HepG2 (cell line): ENCODE results near the gene PCDHGA10. TPM values are rescaled to one million over a fixed set of nuclear protein-coding genes. Genes with fewer than 3 reads are reported as not detected.

Source experiments
- ATAC-seq: fragments of 200-7000 bp; cut with Tn5 transposase; 3 replicates; pipeline ENCODE4 v1.9.1; 2020; ENCODE audit warnings: mild to moderate bottlenecking, moderate library complexity
- BruUV-seq: library from RNA; stranded (reverse); fragments of 400-500 nt; replicated peaks from 2 replicates; lab custom pipeline; 2021; lab: Mats Ljungman, UMichigan
- CTCF ChIA-PET: fragments of 300-600 bp; formaldehyde crosslinking; extraction: SDS; loops from one replicate; lab custom pipeline; 2021; ENCODE audit warnings: low total read pairs, inconsistent platforms, low intra/inter-chr PET ratio; lab: Yijun Ruan, JAX
- POLR2A ChIA-PET: fragments of 350-600 bp; sonication (Branson Sonifier 250); formaldehyde crosslinking; loops from one replicate; lab custom pipeline; 2020; ENCODE audit warnings: antibody characterized with exemption, inconsistent platforms; lab: Yijun Ruan, JAX
- DNase-seq: peaks from one replicate; pipeline ENCODE4 v3.0.0-alpha.2; 2015; ENCODE audit warnings: low spot score
- FAIRE-seq: peaks from 3 replicates; lab custom pipeline; 2011; peaks lifted over from hg19 to GRCh38; lab: Jason Lieb, UNC
- H2AFZ ChIP-seq: one replicate; pipeline ENCODE4 v1.6.1; 2011; ENCODE audit warnings: low read length, inconsistent platforms
- H3K27ac ChIP-seq: fragments of 300-600 bp; 3 replicates; pipeline ENCODE4 v1.8.0; 2011; ENCODE audit warnings: mixed run types, mild to moderate bottlenecking, mixed read lengths, low read length, inconsistent platforms; ENCODE audit not compliant: insufficient read depth; ENCODE audit errors: extremely low read length
- H3K27me3 ChIP-seq, 2 experiments: fragments of 200-600 bp in 1 of 2; 2 replicates in 1 of 2; 3 replicates in 1 of 2; pipeline versions ENCODE4 v1.6.0 to v1.8.0; 2011; ENCODE audit warnings: low read length in 2 of 2, mild to moderate bottlenecking in 2 of 2, moderate library complexity in 2 of 2, inconsistent platforms in 1 of 2; ENCODE audit not compliant: insufficient read depth in 2 of 2, control insufficient read depth in 1 of 2
- H3K36me3 ChIP-seq, 2 experiments: fragments of 200-600 bp in 1 of 2; replicated peaks in 1 of 2; 2 replicates in 1 of 2; 3 replicates in 1 of 2; pipeline versions ENCODE4 v1.5.1 to v1.8.0; 2011; ENCODE audit warnings: low read length in 2 of 2, inconsistent platforms in 1 of 2; ENCODE audit not compliant: insufficient read depth in 2 of 2, control insufficient read depth in 1 of 2
- H3K4me1 ChIP-seq: 2 replicates; pipeline ENCODE4 v1.5.1; 2012; ENCODE audit warnings: low read length, inconsistent platforms; ENCODE audit not compliant: insufficient read depth
- H3K4me2 ChIP-seq: 2 replicates; pipeline ENCODE4 v1.6.0; 2011; ENCODE audit warnings: low read depth, low read length, inconsistent platforms
- H3K4me3 ChIP-seq, 3 experiments: fragments of 200-600 bp in 1 of 3; sonication (generic), shearing (Covaris generic) in 1 of 3; replicated peaks in 1 of 3; 2 replicates each; pipeline ENCODE4 v1.5.1; 2011 to 2016; ENCODE audit warnings: low read length in 3 of 3, inconsistent platforms in 2 of 3, low read depth in 2 of 3, mild to moderate bottlenecking in 2 of 3, control low read depth in 1 of 3, mixed read lengths in 1 of 3; ENCODE audit not compliant: insufficient read depth in 1 of 3
- H3K79me2 ChIP-seq: one replicate; pipeline ENCODE4 v1.6.1; 2011; ENCODE audit warnings: low read length, inconsistent platforms; ENCODE audit not compliant: insufficient read depth
- H3K9ac ChIP-seq: 2 replicates; pipeline ENCODE4 v1.6.0; 2011; ENCODE audit warnings: mild to moderate bottlenecking, low read depth, low read length, inconsistent platforms; ENCODE audit not compliant: insufficient read depth
- H3K9me3 ChIP-seq: 2 replicates; pipeline ENCODE4 v1.5.1; 2012; ENCODE audit warnings: mild to moderate bottlenecking, low read length
- H4K20me1 ChIP-seq: 2 replicates; pipeline ENCODE4 v1.6.0; 2011; ENCODE audit warnings: inconsistent platforms, mild to moderate bottlenecking, low read length, moderate library complexity; ENCODE audit not compliant: insufficient read depth
- ATRX ChIP-seq: sonication (generic); formaldehyde crosslinking; IDR thresholded peaks from 2 replicates; pipeline ENCODE4 v1.4.0; 2020; ENCODE audit warnings: missing genetic modification reagents, borderline replicate concordance
- CENPX ChIP-seq: sonication (generic); formaldehyde crosslinking; IDR thresholded peaks from 2 replicates; pipeline ENCODE4 v1.9.0; 2021; ENCODE audit warnings: mild to moderate bottlenecking, missing genetic modification reagents, moderate library complexity
- GPN1 ChIP-seq: sonication (generic); formaldehyde crosslinking; IDR thresholded peaks from 2 replicates; pipeline ENCODE4 v1.5.1; 2020; ENCODE audit warnings: missing genetic modification reagents, borderline replicate concordance
- HOXA9 ChIP-seq: sonication (generic); formaldehyde crosslinking; IDR thresholded peaks from 2 replicates; pipeline ENCODE4 v1.8.1; 2022; ENCODE audit warnings: missing genetic modification reagents, mild to moderate bottlenecking, moderate library complexity, borderline replicate concordance
- KDM1A ChIP-seq: IDR thresholded peaks from 2 replicates; pipeline ENCODE4 v1.6.1; 2016; ENCODE audit warnings: missing compliant biosample characterization
- KLF13 ChIP-seq: sonication (generic); formaldehyde crosslinking; IDR thresholded peaks from 2 replicates; pipeline ENCODE4 v1.4.0; 2020; ENCODE audit warnings: mild to moderate bottlenecking, missing genetic modification reagents
- MAFF ChIP-seq: IDR thresholded peaks from 2 replicates; pipeline ENCODE4 v1.6.1; 2011; ENCODE audit warnings: low read depth, low read length, improper control_type of control experiment
- TP53 ChIP-seq: sonication (generic); formaldehyde crosslinking; conservative IDR thresholded peaks from 2 replicates; pipeline ENCODE4 v1.4.0; 2020; ENCODE audit warnings: missing genetic modification reagents
- ZNF432 ChIP-seq: sonication (generic); formaldehyde crosslinking; IDR thresholded peaks from 2 replicates; pipeline ENCODE4 v1.5.0; 2020; ENCODE audit warnings: missing genetic modification reagents, mild to moderate bottlenecking, borderline replicate concordance
- WGBS: methylation state at CpG from one replicate; pipeline ENCODE4 v1.1.6; 2017; ENCODE audit warnings: low lambda C conversion rate; 5-methylcytosine and 5-hydroxymethylcytosine counted together
- in situ Hi-C: cut with HindIII; loops from 2 replicates; pipeline ENCODE4 v1.10.0; 2017; ENCODE audit warnings: low pct_unique_long_range_greater_than_20kb; ENCODE audit not compliant: extremely low pct_ligation_motif_present
- intact Hi-C: fragments of 100-400 bp; cut with micrococcal nuclease; formaldehyde crosslinking; loops from one replicate; pipeline ENCODE4 v1.10.0; 2022; ENCODE audit not compliant: unreplicated experiment
- polyA plus RNA-seq, 8 experiments: library from polyadenylated mRNA; depleted of rRNA in 3 of 8; stranded (reverse) in 7 of 8; unstranded in 1 of 8; fragments of >200 nt; fragmentation: Illumina TruSeq in 4 of 8; extraction: Trizol in 4 of 8; gene quantifications; 2 replicates each; pipeline versions ENCODE4 v1.2.1 to v1.2.3, GENCODE V29; 2011 to 2016; ENCODE audit warnings: low read depth in 4 of 8, missing spikeins in 1 of 8, mixed read lengths in 1 of 8; ENCODE audit not compliant: insufficient read depth in 1 of 8
- total RNA-seq, 5 experiments: library from RNA; depleted of rRNA; stranded (reverse); fragments of >200 nt; fragmentation: Illumina TruSeq; extraction: Trizol; gene quantifications; 2 replicates each; pipeline ENCODE4 v1.2.3, GENCODE V29; 2016; ENCODE audit warnings: low read depth in 1 of 5
- TF ChIP-seq, protein P1 (sequence below): sonication (generic); formaldehyde crosslinking; IDR thresholded peaks from 2 replicates; pipeline ENCODE4 v1.4.0; 2020; ENCODE audit warnings: missing genetic modification reagents, borderline replicate concordance
- TF ChIP-seq, protein P2 (sequence below): sonication (generic); formaldehyde crosslinking; IDR thresholded peaks from 2 replicates; pipeline ENCODE4 v1.4.0; 2020; ENCODE audit warnings: mild to moderate bottlenecking, low read depth, missing genetic modification reagents

The PCDHGA10 gene
- total and polyA plus RNA-seq, 2 of the 13 experiments (the other 11 are each of a cell fraction or from before 2014, with no cell fraction given), result 0.04 to 0.18 TPM

DNA sequence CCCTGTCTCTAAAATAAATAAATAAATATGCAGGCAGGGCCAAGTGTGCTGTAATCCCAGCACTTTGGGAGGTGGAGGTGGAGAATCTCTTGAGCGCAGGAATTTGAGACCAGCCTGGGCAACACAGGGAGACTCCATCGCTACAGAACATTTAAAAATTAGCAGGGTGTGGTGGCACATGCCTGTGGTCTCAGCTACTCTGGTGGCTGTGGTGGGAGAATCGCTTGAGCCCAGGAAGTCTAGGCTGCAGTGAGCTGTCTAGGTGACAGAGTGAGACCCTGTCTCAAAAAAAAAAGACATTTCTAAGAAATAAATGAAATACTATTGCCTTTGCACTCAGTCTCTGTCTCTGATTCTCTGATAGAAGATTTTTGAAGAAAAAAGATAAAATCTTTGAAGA, 1.2 kb upstream of the PCDHGA10 start:
- ChIA-PET POLR2A (no interaction called here), CTCF (no interaction called here)
- in situ Hi-C loops, result no loop called here
- 51% methylated on average over 3 of the region's 3 CpGs for WGBS
- no peaks in the 10 kb centered on the region for H3K27me3 ChIP-seq
- H3K36me3 ChIP-seq, result no peaks in the 10 kb centered on the region
- no TSS peak for BruUV-seq
- FAIRE-seq, result no peak
- H3K27ac ChIP-seq, result no peak overlapping the region
- H4K20me1 ChIP-seq, result no peaks in the 10 kb centered on the region
- intact Hi-C loops, result no loop called here
- no peak overlapping the region for H2AFZ ChIP-seq
- H3K9ac ChIP-seq, result no peak overlapping the region
- no peaks in the 10 kb centered on the region; the same call in 1 of the 2 replicates for H3K9me3 ChIP-seq
- no peaks in the 10 kb centered on the region for H3K4me1 ChIP-seq
- ATAC-seq, result no peak
- H3K4me2 ChIP-seq, result no peak overlapping the region
- H3K79me2 ChIP-seq, result no peaks in the 10 kb centered on the region
- DNase-seq, result no peak
- TF ChIP-seq HOXA9 (CRISPR knock-in tag) (no peak), KLF13 (no peak), CENPX (CRISPR knock-in tag) (no peak), KDM1A (CRISPR knock-in tag) (no peak)
- TF ChIP-seq, protein P1, sequence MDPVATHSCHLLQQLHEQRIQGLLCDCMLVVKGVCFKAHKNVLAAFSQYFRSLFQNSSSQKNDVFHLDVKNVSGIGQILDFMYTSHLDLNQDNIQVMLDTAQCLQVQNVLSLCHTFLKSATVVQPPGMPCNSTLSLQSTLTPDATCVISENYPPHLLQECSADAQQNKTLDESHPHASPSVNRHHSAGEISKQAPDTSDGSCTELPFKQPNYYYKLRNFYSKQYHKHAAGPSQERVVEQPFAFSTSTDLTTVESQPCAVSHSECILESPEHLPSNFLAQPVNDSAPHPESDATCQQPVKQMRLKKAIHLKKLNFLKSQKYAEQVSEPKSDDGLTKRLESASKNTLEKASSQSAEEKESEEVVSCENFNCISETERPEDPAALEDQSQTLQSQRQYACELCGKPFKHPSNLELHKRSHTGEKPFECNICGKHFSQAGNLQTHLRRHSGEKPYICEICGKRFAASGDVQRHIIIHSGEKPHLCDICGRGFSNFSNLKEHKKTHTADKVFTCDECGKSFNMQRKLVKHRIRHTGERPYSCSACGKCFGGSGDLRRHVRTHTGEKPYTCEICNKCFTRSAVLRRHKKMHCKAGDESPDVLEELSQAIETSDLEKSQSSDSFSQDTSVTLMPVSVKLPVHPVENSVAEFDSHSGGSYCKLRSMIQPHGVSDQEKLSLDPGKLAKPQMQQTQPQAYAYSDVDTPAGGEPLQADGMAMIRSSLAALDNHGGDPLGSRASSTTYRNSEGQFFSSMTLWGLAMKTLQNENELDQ (CRISPR knock-in tag), result no peak
- H3K4me3 ChIP-seq, result no peak overlapping the region

DNA sequence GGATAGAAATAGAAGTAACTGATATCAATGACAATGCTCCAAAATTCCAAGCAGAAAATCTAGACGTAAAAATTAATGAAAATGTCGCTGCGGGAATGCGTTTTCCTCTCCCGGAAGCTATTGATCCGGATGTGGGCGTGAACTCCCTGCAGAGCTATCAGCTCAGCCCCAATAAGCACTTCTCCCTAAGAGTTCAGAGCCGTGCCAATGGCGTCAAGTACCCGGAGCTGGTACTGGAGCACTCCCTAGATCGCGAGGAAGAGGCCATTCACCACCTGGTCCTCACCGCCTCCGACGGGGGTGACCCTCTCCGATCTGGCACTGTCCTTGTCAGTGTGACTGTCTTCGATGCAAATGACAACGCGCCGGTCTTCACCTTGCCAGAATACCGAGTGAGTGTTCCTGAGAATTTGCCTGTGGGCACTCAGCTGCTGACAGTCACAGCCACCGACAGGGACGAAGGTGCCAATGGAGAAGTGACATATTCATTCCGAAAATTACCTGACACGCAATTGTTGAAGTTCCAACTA, 818 bp downstream of the PCDHGA10 start:
- ChIA-PET POLR2A (no interaction called here), CTCF (interaction anchor here (1.2 to 1.4 kb wide), 2 partner anchors 111 to 144 kb away, joined by 4 to 5 read pairs; no protein-coding TSS in a partner anchor)
- no peak for DNase-seq
- intact Hi-C loops, result no loop called here
- Histone ChIP-seq H3K4me1 (no peaks in the 10 kb centered on the region), H3K79me2 (no peaks in the 10 kb centered on the region)
- TF ChIP-seq ATRX (CRISPR knock-in tag) (no peak), TP53 (CRISPR knock-in tag) (no peak), GPN1 (no peak), ZNF432 (CRISPR knock-in tag) (no peak), MAFF (no peak)
- TF ChIP-seq, protein P2, sequence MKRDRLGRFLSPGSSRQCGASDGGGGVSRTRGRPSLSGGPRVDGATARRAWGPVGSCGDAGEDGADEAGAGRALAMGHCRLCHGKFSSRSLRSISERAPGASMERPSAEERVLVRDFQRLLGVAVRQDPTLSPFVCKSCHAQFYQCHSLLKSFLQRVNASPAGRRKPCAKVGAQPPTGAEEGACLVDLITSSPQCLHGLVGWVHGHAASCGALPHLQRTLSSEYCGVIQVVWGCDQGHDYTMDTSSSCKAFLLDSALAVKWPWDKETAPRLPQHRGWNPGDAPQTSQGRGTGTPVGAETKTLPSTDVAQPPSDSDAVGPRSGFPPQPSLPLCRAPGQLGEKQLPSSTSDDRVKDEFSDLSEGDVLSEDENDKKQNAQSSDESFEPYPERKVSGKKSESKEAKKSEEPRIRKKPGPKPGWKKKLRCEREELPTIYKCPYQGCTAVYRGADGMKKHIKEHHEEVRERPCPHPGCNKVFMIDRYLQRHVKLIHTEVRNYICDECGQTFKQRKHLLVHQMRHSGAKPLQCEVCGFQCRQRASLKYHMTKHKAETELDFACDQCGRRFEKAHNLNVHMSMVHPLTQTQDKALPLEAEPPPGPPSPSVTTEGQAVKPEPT (CRISPR knock-in tag), result no peak
- TF ChIP-seq, all 625 proteins: peak for 0
- H3K9me3 ChIP-seq, result peaks cover 6% of the 10 kb centered on the region; the same call in 1 of the 2 replicates
- no peak overlapping the region for H3K4me2 ChIP-seq
- H3K36me3 ChIP-seq, result no peaks in the 10 kb centered on the region
- BruUV-seq, result no TSS peak
- in situ Hi-C loops, result no loop called here
- H4K20me1 ChIP-seq, result no peaks in the 10 kb centered on the region
- H3K27ac ChIP-seq, result no peak overlapping the region
- no peak overlapping the region for H3K9ac ChIP-seq
- FAIRE-seq, result no peak
- H3K4me3 ChIP-seq, result no peak overlapping the region
- 77% methylated on average over 22 of the region's 25 CpGs for WGBS
- ATAC-seq, result no peak
- no peak overlapping the region for H2AFZ ChIP-seq
- H3K27me3 ChIP-seq, result no peaks in the 10 kb centered on the region
